Measurements from ENCODE around the gene HELQ. TPM values are rescaled to one million over a fixed set of nuclear protein-coding genes. Genes with fewer than 3 reads are reported as not detected.

The HELQ gene
- total and polyA plus RNA-seq, 9 of the 15 experiments (the other 6 are each of a cell fraction or from before 2014, with no cell fraction given): 3.5 to 15.2 (median 11.9) TPM

- TF ChIP-seq, protein P1, sequence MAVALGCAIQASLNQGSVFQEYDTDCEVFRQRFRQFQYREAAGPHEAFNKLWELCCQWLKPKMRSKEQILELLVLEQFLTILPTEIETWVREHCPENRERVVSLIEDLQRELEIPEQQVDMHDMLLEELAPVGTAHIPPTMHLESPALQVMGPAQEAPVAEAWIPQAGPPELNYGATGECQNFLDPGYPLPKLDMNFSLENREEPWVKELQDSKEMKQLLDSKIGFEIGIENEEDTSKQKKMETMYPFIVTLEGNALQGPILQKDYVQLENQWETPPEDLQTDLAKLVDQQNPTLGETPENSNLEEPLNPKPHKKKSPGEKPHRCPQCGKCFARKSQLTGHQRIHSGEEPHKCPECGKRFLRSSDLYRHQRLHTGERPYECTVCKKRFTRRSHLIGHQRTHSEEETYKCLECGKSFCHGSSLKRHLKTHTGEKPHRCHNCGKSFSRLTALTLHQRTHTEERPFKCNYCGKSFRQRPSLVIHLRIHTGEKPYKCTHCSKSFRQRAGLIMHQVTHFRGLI (CRISPR knock-in tag; IDR thresholded peaks at IDR 0.05): no peak
- no peak for TF ChIP-seq ATF1 (CRISPR knock-in tag; IDR thresholded peaks at IDR 0.05)
- peak; percentile 95 for TF ChIP-seq ATF1 (tag; IDR thresholded peaks at IDR 0.05)
- no peak for TF ChIP-seq CSDE1 (IDR thresholded peaks at IDR 0.05)
- no peak for TF ChIP-seq KAT7 (CRISPR knock-in tag; IDR thresholded peaks at IDR 0.05; ENCODE audit: borderline replicate concordance)
- no peak for TF ChIP-seq ZBTB49 (CRISPR knock-in tag; IDR thresholded peaks at IDR 0.05; ENCODE audit: borderline replicate concordance)
- TF ChIP-seq, protein P2, sequence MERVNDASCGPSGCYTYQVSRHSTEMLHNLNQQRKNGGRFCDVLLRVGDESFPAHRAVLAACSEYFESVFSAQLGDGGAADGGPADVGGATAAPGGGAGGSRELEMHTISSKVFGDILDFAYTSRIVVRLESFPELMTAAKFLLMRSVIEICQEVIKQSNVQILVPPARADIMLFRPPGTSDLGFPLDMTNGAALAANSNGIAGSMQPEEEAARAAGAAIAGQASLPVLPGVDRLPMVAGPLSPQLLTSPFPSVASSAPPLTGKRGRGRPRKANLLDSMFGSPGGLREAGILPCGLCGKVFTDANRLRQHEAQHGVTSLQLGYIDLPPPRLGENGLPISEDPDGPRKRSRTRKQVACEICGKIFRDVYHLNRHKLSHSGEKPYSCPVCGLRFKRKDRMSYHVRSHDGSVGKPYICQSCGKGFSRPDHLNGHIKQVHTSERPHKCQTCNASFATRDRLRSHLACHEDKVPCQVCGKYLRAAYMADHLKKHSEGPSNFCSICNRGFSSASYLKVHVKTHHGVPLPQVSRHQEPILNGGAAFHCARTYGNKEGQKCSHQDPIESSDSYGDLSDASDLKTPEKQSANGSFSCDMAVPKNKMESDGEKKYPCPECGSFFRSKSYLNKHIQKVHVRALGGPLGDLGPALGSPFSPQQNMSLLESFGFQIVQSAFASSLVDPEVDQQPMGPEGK (CRISPR knock-in tag; IDR thresholded peaks at IDR 0.05; ENCODE audit: borderline replicate concordance): no peak
- peak; percentile 88 for TF ChIP-seq TBP (optimal IDR thresholded peaks at IDR 0.05; ENCODE audit: low read depth, low read length)
- TF ChIP-seq, protein P3, sequence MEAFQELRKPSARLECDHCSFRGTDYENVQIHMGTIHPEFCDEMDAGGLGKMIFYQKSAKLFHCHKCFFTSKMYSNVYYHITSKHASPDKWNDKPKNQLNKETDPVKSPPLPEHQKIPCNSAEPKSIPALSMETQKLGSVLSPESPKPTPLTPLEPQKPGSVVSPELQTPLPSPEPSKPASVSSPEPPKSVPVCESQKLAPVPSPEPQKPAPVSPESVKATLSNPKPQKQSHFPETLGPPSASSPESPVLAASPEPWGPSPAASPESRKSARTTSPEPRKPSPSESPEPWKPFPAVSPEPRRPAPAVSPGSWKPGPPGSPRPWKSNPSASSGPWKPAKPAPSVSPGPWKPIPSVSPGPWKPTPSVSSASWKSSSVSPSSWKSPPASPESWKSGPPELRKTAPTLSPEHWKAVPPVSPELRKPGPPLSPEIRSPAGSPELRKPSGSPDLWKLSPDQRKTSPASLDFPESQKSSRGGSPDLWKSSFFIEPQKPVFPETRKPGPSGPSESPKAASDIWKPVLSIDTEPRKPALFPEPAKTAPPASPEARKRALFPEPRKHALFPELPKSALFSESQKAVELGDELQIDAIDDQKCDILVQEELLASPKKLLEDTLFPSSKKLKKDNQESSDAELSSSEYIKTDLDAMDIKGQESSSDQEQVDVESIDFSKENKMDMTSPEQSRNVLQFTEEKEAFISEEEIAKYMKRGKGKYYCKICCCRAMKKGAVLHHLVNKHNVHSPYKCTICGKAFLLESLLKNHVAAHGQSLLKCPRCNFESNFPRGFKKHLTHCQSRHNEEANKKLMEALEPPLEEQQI (IDR thresholded peaks at IDR 0.05): peak; percentile 92
- TF ChIP-seq FOXK1 (CRISPR knock-in tag; IDR thresholded peaks at IDR 0.05; ENCODE audit: borderline replicate concordance): 0 out of 2 replicates have a peak, but pooled peaks have one; percentile 17
- TF ChIP-seq RREB1 (CRISPR knock-in tag; IDR thresholded peaks at IDR 0.05): no peak
Observed at GRCh38 chr4:83455281-83456183, at the start of gene HELQ, which contains the start of gene MRPS18C (continued).

Data from K562 (cell line).